Motor neuron (in vitro differentiated cells): ENCODE data around the gene SYNE1. TPM values are rescaled to one million over a fixed set of nuclear protein-coding genes. Genes with fewer than 3 reads are reported as not detected.

Source experiments
- ATAC-seq, 8 experiments: fragments of 200-7000 bp; cut with Tn5 transposase; replicated peaks in 6 of 8; 2 replicates each; pipeline ENCODE4 v1.8.0; 2021; ENCODE audit warnings: mild to moderate bottlenecking in 8 of 8, moderate library complexity in 8 of 8
- H3K27ac ChIP-seq, 2 donors: fragments of 250-450 bp; sonication (Bioruptor Pico); 2 replicates each; pipeline ENCODE4 v1.9.0; 2021; ENCODE audit warnings: antibody characterized with exemption in 2 of 2, mild to moderate bottlenecking in 2 of 2, moderate library complexity in 1 of 2
- H3K4me1 ChIP-seq, 2 donors: fragments of 250-450 bp; sonication (Bioruptor Pico); replicated peaks in 1 of 2; 2 replicates each; pipeline ENCODE4 v1.6.1; 2021; ENCODE audit warnings: antibody characterized with exemption in 2 of 2, mild to moderate bottlenecking in 2 of 2, moderate library complexity in 1 of 2
- H3K4me3 ChIP-seq, 5 donors: fragments of 250-450 bp; sonication (Bioruptor Pico); 2 replicates each; pipeline ENCODE4 v1.9.0; 2021; ENCODE audit warnings: antibody characterized with exemption in 5 of 5, mild to moderate bottlenecking in 5 of 5, moderate library complexity in 4 of 5
- WGBS, 10 experiments: fragments of 450-650 bp; shearing (Covaris generic); methylation state at CpG; one replicate each; pipeline ENCODE4 v1.0.0; 2022; 5-methylcytosine and 5-hydroxymethylcytosine counted together
- in situ Hi-C, 9 experiments: fragments of 400-800 bp; cut with MboI; loops; one replicate each; pipeline ENCODE4 v1.15.0; 2021; ENCODE audit warnings: low sequenced_read_pairs in 9 of 9, low pct_unique_long_range_greater_than_20kb in 2 of 9; ENCODE audit not compliant: unreplicated experiment in 9 of 9
- total RNA-seq, 8 experiments: library from RNA; unstranded; fragments of 300-600 nt; gene quantifications; 2 replicates each; pipeline versions ENCODE4 v1.2.3 to v1.2.4, GENCODE V29; 2022

Gene SYNE1
- total RNA-seq, 8 experiments from 2014 or later, result 13.2 to 160 (median 45.7) TPM

GRCh38 chr6:152298848-152299735 is 338.1 kb downstream of the SYNE1 start:
- ATAC-seq, result no peak
- WGBS, 10 experiments, result 57 to 100% (median 71%) methylated on average over 1 to 3 of the region's 3 CpGs
- Histone ChIP-seq H3K4me1 (peaks cover 0 to 16% of the 10 kb centered on the region in 2 donors), H3K4me3 (no peak overlapping the region), H3K27ac (no peak overlapping the region)
- in situ Hi-C loops, result no loop called here

GRCh38 chr6:152298055-152298647 is 339.0 kb downstream of the SYNE1 start:
- no peak for ATAC-seq
- in situ Hi-C loops, result no loop called here
- Histone ChIP-seq H3K4me3 (no peak overlapping the region), H3K4me1 (peaks cover 0 to 16% of the 10 kb centered on the region in 2 donors), H3K27ac (no peak overlapping the region)
- WGBS, 10 experiments, result 63 to 100% (median 80%) methylated on average over 1 to 3 of the region's 3 CpGs

GRCh38 chr6:152296648-152297376 is 340.4 kb downstream of the SYNE1 start:
- peak in 2 of 8 experiments; percentile 14 to 28 for ATAC-seq
- 0 to 100% (median 69%) methylated on average over 1 to 3 of the region's 3 CpGs; no CpG with 5 or more reads in 2 of the 10 experiments for WGBS, 10 experiments
- in situ Hi-C loops, result no loop called here
- peaks cover 0 to 16% of the 10 kb centered on the region in 2 donors for H3K4me1 ChIP-seq
- no peak overlapping the region for H3K27ac ChIP-seq
- no peak overlapping the region for H3K4me3 ChIP-seq

- H3K4me3 ChIP-seq, result no peak overlapping the region
- 64 to 98% (median 90%) methylated on average over 1 to 6 of the region's 6 CpGs for WGBS, 10 experiments
- no peak overlapping the region for H3K27ac ChIP-seq
- in situ Hi-C loops, result no loop called here
- no peak for ATAC-seq
- peaks cover 0 to 16% of the 10 kb centered on the region in 2 donors for H3K4me1 ChIP-seq
These were observed 341.2 kb downstream of the SYNE1 start for GRCh38 chr6:152295920-152296319.

- WGBS, 10 experiments, result 60 to 100% (median 94%) methylated on average over 1 to 3 of the region's 3 CpGs; no CpG with 5 or more reads in 2 of the 10 experiments
- ATAC-seq, result peak in 2 of 8 experiments; percentile 35 to 50
- Histone ChIP-seq H3K4me1 (peaks cover 0 to 11% of the 10 kb centered on the region in 2 donors), H3K4me3 (no peak overlapping the region), H3K27ac (no peak overlapping the region)
- in situ Hi-C loops, result no loop called here
These were observed 341.8 kb downstream of the SYNE1 start for GRCh38 chr6:152295346-152295745.

- no peak for ATAC-seq
- Histone ChIP-seq H3K4me1 (no peaks in the 10 kb centered on the region), H3K4me3 (no peak overlapping the region), H3K27ac (no peak overlapping the region)
- 70 to 100% (median 80%) methylated on average over 1 to 3 of the region's 3 CpGs; no CpG with 5 or more reads in 5 of the 10 experiments for WGBS, 10 experiments
- in situ Hi-C loops, result no loop called here
These were observed 343.8 kb downstream of the SYNE1 start for GRCh38 chr6:152293404-152293803.

GRCh38 chr6:152292555-152292954 is 344.6 kb downstream of the SYNE1 start:
- in situ Hi-C loops, result no loop called here
- Histone ChIP-seq H3K4me1 (no peaks in the 10 kb centered on the region), H3K27ac (no peak overlapping the region), H3K4me3 (no peak overlapping the region)
- 57 to 100% (median 75%) methylated on average over 1 to 3 of the region's 3 CpGs for WGBS, 10 experiments
- no peak for ATAC-seq

GRCh38 chr6:152290693-152291092 is 346.5 kb downstream of the SYNE1 start:
- no peak overlapping the region for H3K4me3 ChIP-seq
- H3K27ac ChIP-seq, result no peak overlapping the region
- in situ Hi-C loops, result no loop called here
- ATAC-seq, result no peak
- H3K4me1 ChIP-seq, result no peaks in the 10 kb centered on the region

GRCh38 chr6:152277826-152278329 is 359.3 kb downstream of the SYNE1 start:
- H3K4me3 ChIP-seq, result no peak overlapping the region
- ATAC-seq, result no peak
- no peaks in the 10 kb centered on the region for H3K4me1 ChIP-seq
- 67 to 100% (median 94%) methylated on average over 1 to 9 of the region's 9 CpGs; no CpG with 5 or more reads in 1 of the 10 experiments for WGBS, 10 experiments
- no peak overlapping the region for H3K27ac ChIP-seq
- in situ Hi-C loops, result no loop called here

GRCh38 chr6:152273638-152274037 is 363.5 kb downstream of the SYNE1 start:
- no peak overlapping the region for H3K27ac ChIP-seq
- peak in 3 of 8 experiments; percentile 5 to 43 (median 33) for ATAC-seq
- in situ Hi-C loops, result loop anchor here in 3 of 9 experiments (25.0 kb wide), 4 partner anchors 136 to 836 kb away; no protein-coding TSS in a partner anchor
- H3K4me3 ChIP-seq, result no peak overlapping the region
- WGBS, 10 experiments, result 0 to 90% (median 63%) methylated on average over 1 to 4 of the region's 4 CpGs
- no peaks in the 10 kb centered on the region for H3K4me1 ChIP-seq

- H3K4me3 ChIP-seq, result no peak overlapping the region
- H3K4me1 ChIP-seq, result no peaks in the 10 kb centered on the region
- no peak overlapping the region for H3K27ac ChIP-seq
- in situ Hi-C loops, result loop anchor here in 3 of 9 experiments (25.0 kb wide), 4 partner anchors 136 to 836 kb away; no protein-coding TSS in a partner anchor
- ATAC-seq, result peak in 3 of 8 experiments; percentile 8 to 68 (median 47)
- 13 to 100% (median 91%) methylated on average over 1 to 3 of the region's 3 CpGs for WGBS, 10 experiments
These were observed 364.2 kb downstream of the SYNE1 start for GRCh38 chr6:152273002-152273401.

- in situ Hi-C loops, result loop anchor here in 3 of 9 experiments (25.0 kb wide), 4 partner anchors 135 to 835 kb away; no protein-coding TSS in a partner anchor
- 17 to 100% (median 86%) methylated on average over 1 of the region's 1 CpG; no CpG with 5 or more reads in 4 of the 10 experiments for WGBS, 10 experiments
- no peaks in the 10 kb centered on the region for H3K4me1 ChIP-seq
- ATAC-seq, result peak in 2 of 8 experiments; percentile 17 to 24
- no peak overlapping the region for H3K4me3 ChIP-seq
- no peak overlapping the region for H3K27ac ChIP-seq
These were observed 364.7 kb downstream of the SYNE1 start for GRCh38 chr6:152272486-152272885.
